SK-N-SH (cell line): ENCODE measurements around the gene AK4. TPM values are rescaled to one million over a fixed set of nuclear protein-coding genes. Genes with fewer than 3 reads are reported as not detected.

ENCODE experiments used
- CTCF ChIA-PET: fragments of 300-600, 350-600 bp; formaldehyde crosslinking; extraction: SDS; loops from one replicate; lab custom pipeline; 2021; lab: Yijun Ruan, JAX
- POLR2A ChIA-PET: fragments of 350-600 bp; sonication (Branson Sonifier 250); formaldehyde crosslinking; extraction: SDS; loops from one replicate; lab custom pipeline; 2020; ENCODE audit warnings: antibody characterized with exemption, inconsistent platforms; lab: Yijun Ruan, JAX
- DNase-seq: peaks from one replicate; pipeline ENCODE4 v3.0.0; 2012
- H2AFZ ChIP-seq: fragments of 200-600 bp; sonication (generic); 2 replicates; pipeline ENCODE4 v1.8.1; 2016; ENCODE audit warnings: antibody characterized with exemption, mild to moderate bottlenecking, low read depth
- H3F3A ChIP-seq: fragments of 200-600 bp; sonication (generic); replicated peaks from 2 replicates; pipeline ENCODE3; 2016; ENCODE audit warnings: antibody characterized with exemption, mild to moderate bottlenecking; ENCODE audit not compliant: insufficient read depth
- H3K27ac ChIP-seq, 2 experiments: fragments of 200-500 bp in 1 of 2; fragments of 200-600 bp in 1 of 2; sonication (Bioruptor generic) in 1 of 2; sonication (generic), shearing (Covaris generic) in 1 of 2; 2 replicates each; pipeline versions ENCODE4 v1.5.1 to v1.6.1; 2014 to 2016; ENCODE audit warnings: low read depth in 2 of 2, inconsistent platforms in 1 of 2, low read length in 1 of 2, mild to moderate bottlenecking in 1 of 2, mixed read lengths in 1 of 2
- H3K27me3 ChIP-seq: fragments of 200-600 bp; sonication (generic), shearing (Covaris generic); 2 replicates; pipeline ENCODE4 v1.6.1; 2016; ENCODE audit warnings: mixed run types; ENCODE audit not compliant: insufficient read depth
- H3K36me3 ChIP-seq, 2 experiments: fragments of 200-500 bp in 1 of 2; fragments of 200-600 bp in 1 of 2; sonication (Bioruptor generic) in 1 of 2; sonication (generic) in 1 of 2; replicated peaks in 1 of 2; 2 replicates each; pipeline versions ENCODE3 to v1.5.1; 2014 to 2016; ENCODE audit warnings: low read length in 1 of 2, mild to moderate bottlenecking in 1 of 2; ENCODE audit not compliant: insufficient read depth in 2 of 2, control insufficient read depth in 1 of 2
- H3K4me1 ChIP-seq, 2 experiments: fragments of 200-500 bp in 1 of 2; fragments of 200-600 bp in 1 of 2; sonication (Bioruptor generic) in 1 of 2; sonication (generic), shearing (Covaris generic) in 1 of 2; 2 replicates each; pipeline versions ENCODE4 v1.5.1 to v1.6.1; 2014 to 2016; ENCODE audit warnings: low read depth in 1 of 2, low read length in 1 of 2, mixed run types in 1 of 2; ENCODE audit not compliant: insufficient read depth in 2 of 2, control insufficient read depth in 1 of 2
- H3K4me2 ChIP-seq: fragments of 200-600 bp; sonication (generic), shearing (Covaris generic); 2 replicates; pipeline ENCODE4 v1.6.1; 2017; ENCODE audit warnings: mixed run types
- H3K4me3 ChIP-seq, 2 experiments: fragments of 200-500 bp in 1 of 2; fragments of 200-600 bp in 1 of 2; sonication (Bioruptor generic) in 1 of 2; sonication (generic), shearing (Covaris generic) in 1 of 2; 2 replicates each; pipeline versions ENCODE4 v1.5.1 to v1.8.1; 2014 to 2016; ENCODE audit warnings: low read depth in 2 of 2, inconsistent platforms in 1 of 2, low read length in 1 of 2, mild to moderate bottlenecking in 1 of 2, mixed read lengths in 1 of 2, moderate library complexity in 1 of 2
- H3K79me2 ChIP-seq: fragments of 200-600 bp; sonication (generic); 2 replicates; pipeline ENCODE4 v1.8.1; 2017; ENCODE audit warnings: mild to moderate bottlenecking; ENCODE audit not compliant: insufficient read depth
- H3K9ac ChIP-seq: fragments of 200-600 bp; sonication (generic); 2 replicates; pipeline ENCODE4 v1.6.1; 2017; ENCODE audit warnings: mixed run types
- H3K9me2 ChIP-seq: fragments of 200-600 bp; sonication (generic); 2 replicates; pipeline ENCODE4 v1.6.1; 2017; ENCODE audit warnings: mixed run types
- H3K9me3 ChIP-seq: fragments of 200-600 bp; sonication (generic); 2 replicates; pipeline ENCODE4 v1.6.1; 2017; ENCODE audit warnings: mixed run types, mild to moderate bottlenecking, moderate library complexity
- H4K20me1 ChIP-seq: fragments of 200-600 bp; sonication (generic); 2 replicates; pipeline ENCODE4 v1.6.1; 2017; ENCODE audit warnings: mild to moderate bottlenecking, mixed run types; ENCODE audit not compliant: insufficient read depth
- CTCF ChIP-seq: fragments of 200-600 bp; sonication (generic); IDR thresholded peaks from 2 replicates; pipeline ENCODE4 v1.6.1; 2017; ENCODE audit warnings: antibody characterized with exemption, mild to moderate bottlenecking, moderate library complexity
- ELF1 ChIP-seq: IDR thresholded peaks from 2 replicates; pipeline ENCODE4 v1.4.0; 2012
- FOSL2 ChIP-seq: IDR thresholded peaks from 2 replicates; pipeline ENCODE4 v1.4.0; 2012; ENCODE audit warnings: low read depth, mild to moderate bottlenecking, moderate library complexity, borderline replicate concordance
- FOXM1 ChIP-seq: IDR thresholded peaks from 2 replicates; pipeline ENCODE4 v1.4.0; 2012; ENCODE audit warnings: low read depth, mild to moderate bottlenecking
- GABPA ChIP-seq: IDR thresholded peaks from 2 replicates; pipeline ENCODE4 v1.4.0; 2012; ENCODE audit warnings: low read depth, mild to moderate bottlenecking
- IRF3 ChIP-seq: fragments of 150-350 bp; IDR thresholded peaks from 2 replicates; pipeline ENCODE4 v1.6.1; 2016; ENCODE audit warnings: mild to moderate bottlenecking, low read depth, low read length
- MXI1 ChIP-seq: IDR thresholded peaks from 2 replicates; pipeline ENCODE4 v1.6.1; 2012; ENCODE audit warnings: mild to moderate bottlenecking, low read depth, low read length, improper control_type of control experiment
- POLR2AphosphoS5 ChIP-seq: IDR thresholded peaks from 2 replicates; pipeline ENCODE4 v1.6.1; 2012; ENCODE audit warnings: low read depth, low read length
- RFX5 ChIP-seq: IDR thresholded peaks from 2 replicates; pipeline ENCODE4 v1.6.1; 2012; ENCODE audit warnings: mild to moderate bottlenecking, improper control_type of control experiment, low read length
- SIN3A ChIP-seq: IDR thresholded peaks from 2 replicates; pipeline ENCODE4 v1.6.1; 2012; ENCODE audit warnings: low read depth, mild to moderate bottlenecking, low read length, moderate library complexity, borderline replicate concordance
- SMC3 ChIP-seq: IDR thresholded peaks from 2 replicates; pipeline ENCODE4 v1.6.1; 2012; ENCODE audit warnings: low read depth, low read length, improper control_type of control experiment
- TCF12 ChIP-seq: IDR thresholded peaks from 2 replicates; pipeline ENCODE4 v1.4.0; 2012
- TEAD4 ChIP-seq: IDR thresholded peaks from 2 replicates; pipeline ENCODE4 v1.4.0; 2012; ENCODE audit warnings: mild to moderate bottlenecking, borderline replicate concordance; ENCODE audit not compliant: insufficient read depth
- WGBS: methylation state at CpG from one replicate; pipeline ENCODE4 v1.1.6; 2017; ENCODE audit warnings: low lambda C conversion rate; 5-methylcytosine and 5-hydroxymethylcytosine counted together
- polyA plus RNA-seq, 3 experiments: library from polyadenylated mRNA; depleted of rRNA; stranded (reverse); fragments of >200 nt; gene quantifications; 2 replicates each; pipeline ENCODE4 v1.2.3, GENCODE V29; 2012

The AK4 gene
- polyA plus RNA-seq, 1 of the 3 experiments (the other 2 are of a cell fraction) = 6.4 TPM

- TF ChIP-seq IRF3 (no peak), FOSL2 (no peak), RFX5 (no peak), SIN3A (no peak)
Measured at GRCh38 chr1:65229201-65229600, 81.2 kb downstream of the AK4 start (continued).

GRCh38 chr1:65229754-65230339 lies 81.8 kb downstream of the AK4 start:
- TF ChIP-seq TEAD4 (no peak), ELF1 (no peak), FOSL2 (no peak), POLR2AphosphoS5 (no peak), TCF12 (no peak), GABPA (no peak), CTCF (no peak), FOXM1 (no peak), MXI1 (no peak), RFX5 (no peak), SMC3 (no peak)
- TF ChIP-seq, all 33 proteins: peak for 0
- no peaks in the 10 kb centered on the region for H3K79me2 ChIP-seq
- H3K9ac ChIP-seq = no peak overlapping the region
- no peak overlapping the region for H2AFZ ChIP-seq
- 89% methylated on average over 5 of the region's 5 CpGs for WGBS
- H3K9me3 ChIP-seq = no peaks in the 10 kb centered on the region
- DNase-seq = no peak
- POLR2A ChIA-PET = no interaction called here
- no peaks in the 10 kb centered on the region for H3K36me3 ChIP-seq
- H4K20me1 ChIP-seq = no peaks in the 10 kb centered on the region
- CTCF ChIA-PET = interaction anchor here (0.9 to 2.2 kb wide), 5 partner anchors 14 to 728 kb away, joined by 3 to 10 read pairs (median 4); no protein-coding TSS in a partner anchor
- no peaks in the 10 kb centered on the region for H3K9me2 ChIP-seq
- peaks cover 0 to 8% of the 10 kb centered on the region in 2 experiments; a peak in 3 of 4 replicates for H3K4me1 ChIP-seq
- no peaks in the 10 kb centered on the region for H3F3A ChIP-seq
- H3K4me3 ChIP-seq = no peak overlapping the region
- no peak overlapping the region for H3K27ac ChIP-seq
- H3K27me3 ChIP-seq = no peaks in the 10 kb centered on the region
- no peak overlapping the region for H3K4me2 ChIP-seq
